ENCODE measurements around the gene CBX8.

DNA sequence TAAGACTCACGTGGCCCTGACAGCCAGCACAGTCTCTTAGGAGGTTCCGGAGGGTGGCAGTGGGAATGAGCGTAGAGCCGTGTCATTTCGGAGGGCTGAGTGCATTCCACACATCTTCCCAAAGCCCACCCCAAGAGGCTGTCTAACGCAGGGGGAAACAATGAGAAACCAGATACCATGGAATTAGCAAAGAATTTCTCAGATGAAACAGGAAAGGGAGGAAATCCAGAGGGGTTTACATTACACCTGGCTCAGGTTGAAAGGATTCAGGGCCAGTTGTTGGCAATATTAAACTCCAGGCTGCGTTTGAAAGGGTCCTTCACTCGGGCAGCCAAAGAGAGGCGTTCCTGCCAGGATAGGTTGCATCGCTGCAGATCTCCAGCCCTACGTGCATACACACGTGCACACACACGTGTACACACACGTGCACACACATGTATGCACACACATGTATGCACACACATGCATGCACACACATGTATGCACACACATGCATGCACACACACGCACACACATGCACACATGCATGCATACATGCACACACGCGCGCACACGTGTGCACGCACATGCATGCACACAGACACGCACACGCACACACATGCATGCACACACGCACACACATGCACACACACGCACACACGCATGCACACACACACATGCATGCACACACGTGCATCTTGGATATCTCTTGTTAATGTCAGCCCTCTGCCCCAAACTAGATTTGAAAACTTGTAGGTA is 30.1 kb upstream of the CBX8 start:
- TF ChIP-seq, protein P1, sequence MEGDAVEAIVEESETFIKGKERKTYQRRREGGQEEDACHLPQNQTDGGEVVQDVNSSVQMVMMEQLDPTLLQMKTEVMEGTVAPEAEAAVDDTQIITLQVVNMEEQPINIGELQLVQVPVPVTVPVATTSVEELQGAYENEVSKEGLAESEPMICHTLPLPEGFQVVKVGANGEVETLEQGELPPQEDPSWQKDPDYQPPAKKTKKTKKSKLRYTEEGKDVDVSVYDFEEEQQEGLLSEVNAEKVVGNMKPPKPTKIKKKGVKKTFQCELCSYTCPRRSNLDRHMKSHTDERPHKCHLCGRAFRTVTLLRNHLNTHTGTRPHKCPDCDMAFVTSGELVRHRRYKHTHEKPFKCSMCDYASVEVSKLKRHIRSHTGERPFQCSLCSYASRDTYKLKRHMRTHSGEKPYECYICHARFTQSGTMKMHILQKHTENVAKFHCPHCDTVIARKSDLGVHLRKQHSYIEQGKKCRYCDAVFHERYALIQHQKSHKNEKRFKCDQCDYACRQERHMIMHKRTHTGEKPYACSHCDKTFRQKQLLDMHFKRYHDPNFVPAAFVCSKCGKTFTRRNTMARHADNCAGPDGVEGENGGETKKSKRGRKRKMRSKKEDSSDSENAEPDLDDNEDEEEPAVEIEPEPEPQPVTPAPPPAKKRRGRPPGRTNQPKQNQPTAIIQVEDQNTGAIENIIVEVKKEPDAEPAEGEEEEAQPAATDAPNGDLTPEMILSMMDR (IDR thresholded peaks at IDR 0.05): peak in 1 of 7 experiments; percentile 21
- no peak for TF ChIP-seq POLR2A (IDR thresholded peaks at IDR 0.05)

Measured in body of pancreas (tissue), 4 donors.